Measurements from ENCODE around the gene TEX36. TPM values are rescaled to one million over a fixed set of nuclear protein-coding genes. Genes with fewer than 3 reads are reported as not detected.

TEX36 gene
- total RNA-seq, 1 experiment from 2014 or later = not detected

GRCh38 chr10:125611216-125611615, 71.7 kb downstream of the TEX36 start:
- H3K36me3 Mint-ChIP-seq (ENCODE audit: insufficient read depth in 1 of 3, low read depth in 3 of 3) = no peaks in the 10 kb centered on the region
- no peaks in the 10 kb centered on the region; a peak in 2 of 5 replicates for H3K9me3 Mint-ChIP-seq
- Histone ChIP-seq H2BK12ac (ENCODE audit: insufficient read length, low read depth, low read length) (no peak overlapping the region), H3K9me3 (ENCODE audit: control insufficient read depth, low read depth, low read length) (no peaks in the 10 kb centered on the region), H4K20me1 (ENCODE audit: control insufficient read depth, insufficient read depth, insufficient read length) (no peaks in the 10 kb centered on the region), H2BK20ac (ENCODE audit: low read depth, low read length, poor library complexity, severe bottlenecking) (no peak overlapping the region), H4K8ac (replicated peaks; ENCODE audit: insufficient read length, low read depth, low read length) (no peak overlapping the region), H2BK15ac (ENCODE audit: low read depth, low read length) (no peak overlapping the region), H3K79me2 (ENCODE audit: insufficient read depth, low read length) (no peaks in the 10 kb centered on the region), H3K14ac (ENCODE audit: insufficient read depth, low read length) (no peak overlapping the region), H2AFZ (ENCODE audit: low read length) (no peak overlapping the region), H3K27me3 (ENCODE audit: insufficient read depth, low read length) (no peaks in the 10 kb centered on the region), H3K4me1 (ENCODE audit: insufficient read depth, low read length) (no peaks in the 10 kb centered on the region), H2AK5ac (ENCODE audit: insufficient read length, low read length) (no peak overlapping the region), H4K91ac (ENCODE audit: insufficient read length, low read depth, low read length) (no peak overlapping the region), H3K23ac (ENCODE audit: insufficient read length, low read depth, low read length) (no peak overlapping the region), H2BK120ac (ENCODE audit: low read depth, low read length, poor library complexity, severe bottlenecking) (no peak overlapping the region), H3K56ac (ENCODE audit: insufficient read length, low read depth, low read length) (no peak overlapping the region), H3K9ac (ENCODE audit: extremely low read depth, insufficient read length, low read length) (no peak overlapping the region), H4K5ac (ENCODE audit: insufficient read length, low read depth, low read length) (no peak overlapping the region), H3T11ph (ENCODE audit: low read length) (no peak overlapping the region), H3K4ac (ENCODE audit: low read depth, low read length) (no peak overlapping the region), H3K27ac (ENCODE audit: insufficient read length, low read depth, low read length) (no peak overlapping the region), H3K18ac (ENCODE audit: insufficient read length, low read depth, low read length) (no peak overlapping the region), H3K23me2 (ENCODE audit: insufficient read length, low read depth, low read length, poor library complexity, severe bottlenecking) (no peaks in the 10 kb centered on the region), H3K4me2 (ENCODE audit: insufficient read depth, insufficient read length, low read length) (no peak overlapping the region), H2BK5ac (ENCODE audit: insufficient read length, low read length) (no peak overlapping the region), H3K79me1 (ENCODE audit: insufficient read depth, low read depth, low read length, poor library complexity, severe bottlenecking) (no peaks in the 10 kb centered on the region)
- no peak for TF ChIP-seq CTCF (conservative IDR thresholded peaks at IDR 0.05)
- no peak overlapping the region for H3K4me3 Mint-ChIP-seq
- peaks cover 5% of the 10 kb centered on the region for H3K27me3 Mint-ChIP-seq (ENCODE audit: low read depth)
- WGBS (ENCODE audit: extremely low coverage, insufficient read length, low lambda C conversion rate) = no CpG with 5 or more reads among the region's 2 CpGs
- no peaks in the 10 kb centered on the region for H3K4me1 Mint-ChIP-seq
- no peak for DNase-seq
- no peak overlapping the region for H3K27ac Mint-ChIP-seq
